Bronchial epithelial cell (primary cell): ENCODE results near the gene STX5. TPM values are rescaled to one million over a fixed set of nuclear protein-coding genes. Genes with fewer than 3 reads are reported as not detected.

Experiments
- DNase-seq: peaks from one replicate; pipeline ENCODE4 v3.0.0-alpha.2; 2010; ENCODE audit warnings: low read depth
- FAIRE-seq: peaks from 2 replicates; lab custom pipeline; 2011; peaks lifted over from hg19 to GRCh38; lab: Jason Lieb, UNC
- H3K27me3 ChIP-seq: 2 replicates; pipeline ENCODE4 v1.5.1; 2011; ENCODE audit warnings: low read length; ENCODE audit not compliant: control insufficient read depth, insufficient read depth
- H3K36me3 ChIP-seq: 2 replicates; pipeline ENCODE4 v1.5.1; 2011; ENCODE audit warnings: low read length; ENCODE audit not compliant: control insufficient read depth, insufficient read depth
- H3K4me3 ChIP-seq: 2 replicates; pipeline ENCODE4 v1.5.1; 2011; ENCODE audit warnings: mild to moderate bottlenecking, low read depth, low read length, control low read depth
- total RNA-seq: library from RNA; depleted of rRNA; stranded (reverse); fragments of >200 nt; gene quantifications from 2 replicates; pipeline ENCODE4 v1.2.1, GENCODE V29; 2014
- TF ChIP-seq, protein P1 (sequence below): IDR thresholded peaks from 2 replicates; pipeline ENCODE4 v1.5.1; 2011; ENCODE audit warnings: mild to moderate bottlenecking, moderate library complexity, low read length, control low read depth, inconsistent platforms; ENCODE audit not compliant: insufficient read depth, severe bottlenecking

The STX5 gene
- total RNA-seq, 1 donor from 2014 or later, result 31.3 TPM

DNA sequence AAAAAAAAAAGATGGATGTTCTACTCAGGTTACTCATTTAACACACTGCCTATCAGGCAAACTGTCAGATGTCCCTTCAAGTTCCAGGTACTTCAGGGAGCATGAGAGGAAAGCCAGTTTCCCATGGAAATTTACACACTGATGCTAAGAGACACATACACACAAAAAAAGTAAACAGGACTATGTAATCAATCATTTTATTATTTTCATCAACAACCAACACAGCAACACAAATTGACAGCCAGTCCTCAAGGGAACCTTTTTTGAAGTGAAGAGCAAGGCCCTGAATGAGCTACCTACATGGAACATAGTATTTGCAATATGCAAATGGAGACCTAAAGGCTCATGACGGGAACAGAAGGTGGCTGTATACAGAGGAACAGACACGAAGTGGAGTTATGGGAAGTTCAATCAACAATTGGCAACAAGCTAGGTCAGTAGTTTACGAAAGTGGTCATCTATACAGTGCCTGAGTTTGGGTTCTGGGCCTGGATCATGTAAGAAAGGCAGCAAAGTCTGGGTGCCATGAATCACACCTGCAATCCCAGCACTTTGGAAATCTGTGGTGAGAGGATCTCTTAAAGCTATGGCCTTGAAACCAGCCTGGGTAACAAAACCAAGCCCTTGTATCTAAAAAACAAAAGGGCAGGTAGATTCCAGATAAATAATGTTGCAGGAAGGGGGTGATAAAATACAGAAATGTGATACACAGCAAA is 20.1 kb upstream of the STX5 start:
- no peak for DNase-seq
- H3K36me3 ChIP-seq, result peaks cover 21% of the 10 kb centered on the region
- H3K4me3 ChIP-seq, result no peak overlapping the region
- TF ChIP-seq, protein P1, sequence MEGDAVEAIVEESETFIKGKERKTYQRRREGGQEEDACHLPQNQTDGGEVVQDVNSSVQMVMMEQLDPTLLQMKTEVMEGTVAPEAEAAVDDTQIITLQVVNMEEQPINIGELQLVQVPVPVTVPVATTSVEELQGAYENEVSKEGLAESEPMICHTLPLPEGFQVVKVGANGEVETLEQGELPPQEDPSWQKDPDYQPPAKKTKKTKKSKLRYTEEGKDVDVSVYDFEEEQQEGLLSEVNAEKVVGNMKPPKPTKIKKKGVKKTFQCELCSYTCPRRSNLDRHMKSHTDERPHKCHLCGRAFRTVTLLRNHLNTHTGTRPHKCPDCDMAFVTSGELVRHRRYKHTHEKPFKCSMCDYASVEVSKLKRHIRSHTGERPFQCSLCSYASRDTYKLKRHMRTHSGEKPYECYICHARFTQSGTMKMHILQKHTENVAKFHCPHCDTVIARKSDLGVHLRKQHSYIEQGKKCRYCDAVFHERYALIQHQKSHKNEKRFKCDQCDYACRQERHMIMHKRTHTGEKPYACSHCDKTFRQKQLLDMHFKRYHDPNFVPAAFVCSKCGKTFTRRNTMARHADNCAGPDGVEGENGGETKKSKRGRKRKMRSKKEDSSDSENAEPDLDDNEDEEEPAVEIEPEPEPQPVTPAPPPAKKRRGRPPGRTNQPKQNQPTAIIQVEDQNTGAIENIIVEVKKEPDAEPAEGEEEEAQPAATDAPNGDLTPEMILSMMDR, result no peak
- FAIRE-seq, result no peak
- no peaks in the 10 kb centered on the region for H3K27me3 ChIP-seq

DNA sequence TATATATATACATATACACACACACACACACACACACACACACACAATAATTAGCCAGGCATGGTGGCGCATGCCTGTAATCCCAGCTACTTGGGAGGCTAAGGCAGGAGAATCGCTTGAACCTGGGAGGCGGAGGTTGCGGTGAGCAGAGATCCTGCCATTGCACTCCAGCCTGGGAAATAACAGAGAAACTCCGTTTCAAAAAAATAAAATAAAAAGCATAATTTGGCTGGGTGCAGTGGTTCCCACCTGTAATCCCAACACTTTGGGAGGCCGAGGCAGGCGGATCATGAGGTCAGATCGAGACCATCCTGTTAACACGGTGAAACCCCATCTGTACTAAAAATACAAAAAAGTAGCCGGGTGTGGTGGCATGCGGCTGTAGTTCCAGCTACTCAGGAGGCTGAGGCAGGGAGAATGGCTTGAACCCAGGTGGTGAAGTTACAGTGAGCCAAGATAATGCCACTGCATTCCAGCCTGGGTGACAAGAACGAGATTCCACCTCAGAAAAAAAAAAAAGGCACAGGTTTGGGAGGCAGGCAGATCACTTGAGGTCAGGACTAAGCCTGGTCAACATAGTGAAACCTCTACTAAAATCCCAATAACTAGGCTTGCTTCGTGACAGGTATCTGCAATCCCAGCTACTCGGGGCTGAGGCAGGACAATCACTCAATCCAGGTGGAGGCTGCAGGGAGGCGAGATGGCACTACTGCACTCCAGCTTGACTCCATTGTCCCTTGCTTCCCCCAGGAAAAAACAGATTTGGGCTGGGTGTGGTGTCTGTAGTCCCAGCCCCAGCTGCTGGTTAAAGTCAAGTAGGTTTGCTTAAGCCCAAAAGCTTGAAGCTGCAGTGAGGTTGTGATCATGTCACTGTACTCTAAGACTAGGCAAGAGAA is 19.3 kb upstream of the STX5 start:
- Histone ChIP-seq H3K4me3 (no peak overlapping the region), H3K27me3 (no peaks in the 10 kb centered on the region), H3K36me3 (peaks cover 21% of the 10 kb centered on the region)
- no peak for FAIRE-seq
- no peak for DNase-seq
- TF ChIP-seq, protein P1, result no peak

DNA sequence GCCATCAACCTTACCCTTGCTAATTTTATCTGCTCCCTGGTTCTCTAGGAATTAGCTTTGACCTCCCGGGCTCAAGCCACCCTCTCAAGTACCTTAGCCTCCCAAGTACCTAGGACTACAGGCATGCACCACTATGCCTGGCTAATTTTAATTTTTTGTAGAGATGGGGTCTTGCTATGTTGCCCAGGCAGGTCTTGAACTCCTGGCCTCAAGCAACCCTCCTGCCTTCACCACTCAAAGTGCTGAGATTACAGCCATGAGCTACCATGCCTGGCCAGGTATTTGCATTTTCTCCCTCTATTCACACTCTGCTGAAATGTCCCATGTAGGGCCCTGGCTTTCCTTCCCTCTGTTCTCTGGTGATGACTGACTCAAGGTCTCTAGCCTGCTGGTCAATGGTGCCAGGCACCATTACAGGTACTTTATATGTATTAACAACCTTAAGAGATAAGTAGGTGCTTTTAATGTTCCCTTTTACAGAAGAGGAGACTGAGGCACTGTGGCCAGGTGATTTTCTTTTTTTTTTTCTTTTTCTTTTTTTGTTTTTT is 16.0 kb upstream of the STX5 start:
- TF ChIP-seq, protein P1, result no peak
- Histone ChIP-seq H3K27me3 (no peaks in the 10 kb centered on the region), H3K4me3 (no peak overlapping the region), H3K36me3 (peaks cover 6% of the 10 kb centered on the region)
- DNase-seq (no peak), FAIRE-seq (no peak)

DNA sequence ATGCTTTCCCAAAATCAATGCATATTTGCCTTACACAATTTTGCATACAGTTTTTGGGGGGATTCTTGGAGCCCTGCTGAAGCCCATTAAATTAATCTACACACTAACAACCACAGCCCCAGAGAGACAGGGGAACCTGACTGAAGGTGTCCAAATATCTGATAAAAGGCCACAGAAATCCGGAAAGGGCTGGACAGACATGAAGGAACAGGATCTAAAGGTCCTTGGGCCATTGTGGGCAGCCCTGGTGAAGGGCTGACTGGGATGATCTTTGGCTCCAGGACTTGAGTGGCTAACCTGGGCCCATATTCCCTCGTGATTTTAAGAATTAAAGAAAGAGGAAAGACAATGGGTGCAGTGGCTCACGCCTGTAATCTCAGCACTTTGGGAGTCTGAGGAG is 14.3 kb upstream of the STX5 start:
- Histone ChIP-seq H3K36me3 (no peaks in the 10 kb centered on the region), H3K4me3 (no peak overlapping the region), H3K27me3 (no peaks in the 10 kb centered on the region)
- TF ChIP-seq, protein P1, result no peak
- no peak for FAIRE-seq
- DNase-seq, result no peak

DNA sequence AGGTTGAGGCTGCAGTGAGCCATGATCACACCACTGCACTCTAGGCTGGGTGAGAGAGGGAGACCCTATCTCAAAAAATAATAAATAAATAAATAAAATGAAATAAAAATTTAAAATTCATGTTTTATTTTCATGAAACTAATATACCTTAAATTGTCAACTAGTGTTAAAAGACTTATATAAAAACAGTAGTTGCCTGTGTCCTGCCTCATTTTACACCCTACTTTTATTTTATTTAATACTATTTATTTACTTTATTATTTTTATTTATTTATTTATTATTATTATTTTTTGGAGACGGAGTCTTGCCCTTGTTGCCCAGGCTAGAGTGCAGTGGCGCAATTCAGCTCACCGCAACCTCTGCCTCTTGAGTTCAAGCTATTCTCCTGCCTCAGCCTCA is 12.3 kb upstream of the STX5 start:
- TF ChIP-seq, protein P1, result no peak
- Histone ChIP-seq H3K36me3 (no peaks in the 10 kb centered on the region), H3K27me3 (no peaks in the 10 kb centered on the region), H3K4me3 (no peak overlapping the region)
- no peak for FAIRE-seq
- DNase-seq, result no peak
